D341Med (cell line): Measurements from ENCODE around the gene SLC28A3.

Experiments used
- DNase-seq: peaks from one replicate; pipeline ENCODE4 v3.0.0; 2012; ENCODE audit warnings: low spot score

Gene SLC28A3

GRCh38 chr9:84239343-84239742, 101.2 kb downstream of the SLC28A3 start:
- DNase-seq: no peak

DNA sequence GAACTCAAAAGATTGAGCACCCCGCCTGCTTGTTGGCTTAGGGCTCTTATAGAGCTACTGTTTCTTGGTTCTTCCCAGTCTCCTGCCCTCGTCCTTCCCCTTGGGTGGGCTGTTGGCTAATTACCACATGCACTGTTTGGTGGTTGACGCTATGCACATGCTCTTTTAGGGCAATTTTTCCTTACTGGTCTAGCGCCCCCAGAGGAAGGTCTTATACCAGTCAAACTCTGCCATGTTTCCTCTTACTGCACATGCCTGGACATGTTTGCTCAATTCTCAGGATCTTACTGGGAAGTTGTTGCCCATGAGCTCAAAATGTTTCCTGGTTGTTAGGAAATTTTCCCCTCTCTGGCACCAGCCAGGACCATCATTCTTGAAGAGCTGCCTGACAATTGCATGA, 101.9 kb downstream of the SLC28A3 start:
- no peak for DNase-seq

- DNase-seq: no peak
Observed at GRCh38 chr9:84235511-84235910, 105.0 kb downstream of the SLC28A3 start.

- no peak for DNase-seq
Observed at GRCh38 chr9:84230355-84231145, 110.0 kb downstream of the SLC28A3 start.

GRCh38 chr9:84229191-84229590, 111.4 kb downstream of the SLC28A3 start:
- DNase-seq: no peak

GRCh38 chr9:84228130-84228720, 112.3 kb downstream of the SLC28A3 start:
- no peak for DNase-seq

GRCh38 chr9:84226126-84226525, 114.4 kb downstream of the SLC28A3 start:
- no peak for DNase-seq
